ENCODE data around the gene PPP1R12A. TPM values are rescaled to one million over a fixed set of nuclear protein-coding genes. Genes with fewer than 3 reads are reported as not detected.
A peak's percentile ranks its signal among the peaks of the same experiment; 100 is the strongest.

The PPP1R12A gene
- total and polyA plus RNA-seq, 9 of the 15 experiments (the other 6 are each of a cell fraction or from before 2014, with no cell fraction given) = 26.4 to 119 (median 53.3) TPM

DNA sequence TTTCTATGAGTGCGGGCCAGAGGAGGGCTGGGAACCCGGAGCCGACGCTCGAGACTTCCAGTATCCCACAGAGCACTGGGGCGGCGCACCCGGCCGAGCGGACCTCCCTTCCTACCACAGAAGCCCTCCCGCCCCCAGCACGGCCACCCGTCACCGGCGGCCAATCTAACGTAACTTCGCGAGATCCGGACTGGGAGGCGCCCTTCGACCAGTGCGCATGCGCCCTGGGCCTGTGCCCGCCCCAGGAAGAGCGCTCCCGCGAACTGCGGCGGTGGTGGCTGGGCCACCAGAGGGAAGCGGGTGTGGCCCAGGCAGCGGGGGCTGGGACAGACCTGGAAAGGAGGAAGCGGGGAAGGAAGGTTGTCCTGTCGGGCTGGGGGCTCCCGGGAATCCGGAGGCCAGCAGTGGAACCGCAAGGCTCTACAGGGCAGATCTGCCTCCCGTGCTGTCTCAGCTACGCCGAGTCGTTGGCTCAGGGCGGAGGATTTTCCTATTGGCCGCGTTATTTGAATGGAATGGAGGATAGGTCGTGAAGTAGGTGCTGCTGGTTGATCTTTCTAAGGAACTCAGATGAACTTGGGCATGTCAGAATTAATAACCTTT lies at the start of gene PPP1R12A (continued):
- TF ChIP-seq, protein P1, sequence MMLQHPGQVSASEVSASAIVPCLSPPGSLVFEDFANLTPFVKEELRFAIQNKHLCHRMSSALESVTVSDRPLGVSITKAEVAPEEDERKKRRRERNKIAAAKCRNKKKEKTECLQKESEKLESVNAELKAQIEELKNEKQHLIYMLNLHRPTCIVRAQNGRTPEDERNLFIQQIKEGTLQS (IDR thresholded peaks at IDR 0.05) = no peak
- TF ChIP-seq, protein P1 (CRISPR knock-in tag; conservative IDR thresholded peaks at IDR 0.05) = no peak
- TF ChIP-seq SRSF3 (IDR thresholded peaks at IDR 0.05; ENCODE audit: insufficient read depth, low read length) (no peak), STAT5A (IDR thresholded peaks at IDR 0.05; ENCODE audit: borderline replicate concordance, low read length) (no peak), MED1 (CRISPR knock-in tag; IDR thresholded peaks at IDR 0.05; ENCODE audit: borderline replicate concordance) (no peak), ZNF589 (CRISPR knock-in tag; IDR thresholded peaks at IDR 0.05; ENCODE audit: low read depth) (no peak), ZNF764 (CRISPR knock-in tag; IDR thresholded peaks at IDR 0.05; ENCODE audit: low read depth) (0 out of 2 replicates have a peak, but pooled peaks have one; percentile 46), PTTG1 (tag; IDR thresholded peaks at IDR 0.05; ENCODE audit: low read depth) (no peak), ZNF780A (CRISPR knock-in tag; IDR thresholded peaks at IDR 0.05) (no peak), MAZ (CRISPR knock-in tag; conservative IDR thresholded peaks at IDR 0.05 in 1 of 2, IDR thresholded peaks at IDR 0.05 in 1 of 2) (peak; percentile 71 to 87), JUN (IDR thresholded peaks at IDR 0.05; ENCODE audit: borderline replicate concordance, low read depth, low read length) (no peak), JUN (CRISPR knock-in tag; IDR thresholded peaks at IDR 0.05; ENCODE audit: borderline replicate concordance) (no peak), MYBL2 (IDR thresholded peaks at IDR 0.05; ENCODE audit: low read depth) (peak; percentile 52), MYBL2 (CRISPR knock-in tag; IDR thresholded peaks at IDR 0.05; ENCODE audit: borderline replicate concordance) (no peak), EP400 (IDR thresholded peaks at IDR 0.05) (peak; percentile 72; the same call in 1 of the 2 replicates), RUNX1 (IDR thresholded peaks at IDR 0.05; ENCODE audit: low read depth) (no peak), MCM7 (IDR thresholded peaks at IDR 0.05) (no peak), EHMT2 (IDR thresholded peaks at IDR 0.05) (no peak), ZNF24 (IDR thresholded peaks at IDR 0.05) (no peak)
- TF ChIP-seq, protein P2, sequence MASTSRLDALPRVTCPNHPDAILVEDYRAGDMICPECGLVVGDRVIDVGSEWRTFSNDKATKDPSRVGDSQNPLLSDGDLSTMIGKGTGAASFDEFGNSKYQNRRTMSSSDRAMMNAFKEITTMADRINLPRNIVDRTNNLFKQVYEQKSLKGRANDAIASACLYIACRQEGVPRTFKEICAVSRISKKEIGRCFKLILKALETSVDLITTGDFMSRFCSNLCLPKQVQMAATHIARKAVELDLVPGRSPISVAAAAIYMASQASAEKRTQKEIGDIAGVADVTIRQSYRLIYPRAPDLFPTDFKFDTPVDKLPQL (IDR thresholded peaks at IDR 0.05; ENCODE audit: extremely low read depth, insufficient read length) = no peak
- TF ChIP-seq, protein P3, sequence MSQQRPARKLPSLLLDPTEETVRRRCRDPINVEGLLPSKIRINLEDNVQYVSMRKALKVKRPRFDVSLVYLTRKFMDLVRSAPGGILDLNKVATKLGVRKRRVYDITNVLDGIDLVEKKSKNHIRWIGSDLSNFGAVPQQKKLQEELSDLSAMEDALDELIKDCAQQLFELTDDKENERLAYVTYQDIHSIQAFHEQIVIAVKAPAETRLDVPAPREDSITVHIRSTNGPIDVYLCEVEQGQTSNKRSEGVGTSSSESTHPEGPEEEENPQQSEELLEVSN (IDR thresholded peaks at IDR 0.05; ENCODE audit: borderline replicate concordance in 1 of 2, extremely low read depth in 1 of 2, insufficient read depth in 1 of 2, insufficient read length in 1 of 2, low read depth in 1 of 2, low read length in 1 of 2, poor library complexity in 1 of 2, severe bottlenecking in 1 of 2) = peak in 1 of 2 experiments; percentile 36
- TF ChIP-seq, protein P4, sequence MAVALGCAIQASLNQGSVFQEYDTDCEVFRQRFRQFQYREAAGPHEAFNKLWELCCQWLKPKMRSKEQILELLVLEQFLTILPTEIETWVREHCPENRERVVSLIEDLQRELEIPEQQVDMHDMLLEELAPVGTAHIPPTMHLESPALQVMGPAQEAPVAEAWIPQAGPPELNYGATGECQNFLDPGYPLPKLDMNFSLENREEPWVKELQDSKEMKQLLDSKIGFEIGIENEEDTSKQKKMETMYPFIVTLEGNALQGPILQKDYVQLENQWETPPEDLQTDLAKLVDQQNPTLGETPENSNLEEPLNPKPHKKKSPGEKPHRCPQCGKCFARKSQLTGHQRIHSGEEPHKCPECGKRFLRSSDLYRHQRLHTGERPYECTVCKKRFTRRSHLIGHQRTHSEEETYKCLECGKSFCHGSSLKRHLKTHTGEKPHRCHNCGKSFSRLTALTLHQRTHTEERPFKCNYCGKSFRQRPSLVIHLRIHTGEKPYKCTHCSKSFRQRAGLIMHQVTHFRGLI (CRISPR knock-in tag; IDR thresholded peaks at IDR 0.05) = no peak
- TF ChIP-seq, protein P5, sequence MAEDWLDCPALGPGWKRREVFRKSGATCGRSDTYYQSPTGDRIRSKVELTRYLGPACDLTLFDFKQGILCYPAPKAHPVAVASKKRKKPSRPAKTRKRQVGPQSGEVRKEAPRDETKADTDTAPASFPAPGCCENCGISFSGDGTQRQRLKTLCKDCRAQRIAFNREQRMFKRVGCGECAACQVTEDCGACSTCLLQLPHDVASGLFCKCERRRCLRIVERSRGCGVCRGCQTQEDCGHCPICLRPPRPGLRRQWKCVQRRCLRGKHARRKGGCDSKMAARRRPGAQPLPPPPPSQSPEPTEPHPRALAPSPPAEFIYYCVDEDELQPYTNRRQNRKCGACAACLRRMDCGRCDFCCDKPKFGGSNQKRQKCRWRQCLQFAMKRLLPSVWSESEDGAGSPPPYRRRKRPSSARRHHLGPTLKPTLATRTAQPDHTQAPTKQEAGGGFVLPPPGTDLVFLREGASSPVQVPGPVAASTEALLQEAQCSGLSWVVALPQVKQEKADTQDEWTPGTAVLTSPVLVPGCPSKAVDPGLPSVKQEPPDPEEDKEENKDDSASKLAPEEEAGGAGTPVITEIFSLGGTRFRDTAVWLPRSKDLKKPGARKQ (CRISPR knock-in tag; IDR thresholded peaks at IDR 0.05) = no peak

Data from K562 (cell line).